Lower leg skin (tissue), 4 donors: ENCODE measurements around the gene ISM1. TPM values are rescaled to one million over a fixed set of nuclear protein-coding genes. Genes with fewer than 3 reads are reported as not detected.

ENCODE experiments used
- DNase-seq, 2 donors: peaks; one replicate each; pipeline ENCODE4 v3.0.0-alpha.2; 2019; ENCODE audit warnings: low spot score in 2 of 2
- H3K4me3 ChIP-seq: fragments of 200-600 bp; sonication (generic); 2 replicates; pipeline ENCODE4 v1.5.1; 2017; ENCODE audit warnings: mild to moderate bottlenecking, low read depth; ENCODE audit not compliant: poor library complexity, severe bottlenecking
- CTCF ChIP-seq, 3 donors: fragments of 450-650 bp; IDR thresholded peaks; one replicate each; pipeline ENCODE4 v1.5.1; 2016; ENCODE audit warnings: antibody characterized with exemption in 3 of 3, mild to moderate bottlenecking in 3 of 3, moderate library complexity in 2 of 3
- POLR2A ChIP-seq, 2 donors: fragments of 450-650 bp; IDR thresholded peaks; one replicate each; pipeline ENCODE4 v1.6.1; 2016 to 2017; ENCODE audit warnings: antibody characterized with exemption in 2 of 2, mild to moderate bottlenecking in 1 of 2, moderate library complexity in 1 of 2
- whole genome bisulfite sequencing, 2 donors: methylation state at CpG; one replicate each; pipeline ENCODE4 v1.1.5; 2018; 5-methylcytosine and 5-hydroxymethylcytosine counted together
- intact Hi-C: fragments of 100-400 bp; cut with DNase I; formaldehyde crosslinking; loops from one replicate; pipeline ENCODE4 v1.15.0; 2023; ENCODE audit warnings: low total_unique reads
- total RNA-seq, 4 donors: library from RNA; depleted of rRNA; stranded (reverse); fragments of >200 nt; gene quantifications; one replicate each; pipeline ENCODE4 v1.1.0, GENCODE V29; 2016

Gene ISM1
- total RNA-seq, 4 donors from 2014 or later: 12.4 to 27.6 (median 24.1) TPM

GRCh38 chr20:13286607-13287006 lies 65.5 kb downstream of the ISM1 start:
- WGBS, 2 donors: 43 to 45% methylated on average over 7 of the region's 7 CpGs
- intact Hi-C loops: no loop called here
- H3K4me3 ChIP-seq: no peak overlapping the region
- DNase-seq: peak; percentile 63 to 89
- no peak for TF ChIP-seq POLR2A (IDR thresholded peaks at IDR 0.05)
- TF ChIP-seq CTCF (IDR thresholded peaks at IDR 0.05): no peak

- no peak for DNase-seq
- 91 to 96% methylated on average over 12 of the region's 12 CpGs for WGBS, 2 donors
- no peak overlapping the region for H3K4me3 ChIP-seq
Measured at GRCh38 chr20:13288357-13288756, 67.3 kb downstream of the ISM1 start.

GRCh38 chr20:13289031-13289430 lies 68.0 kb downstream of the ISM1 start:
- TF ChIP-seq POLR2A (IDR thresholded peaks at IDR 0.05): no peak
- TF ChIP-seq CTCF (IDR thresholded peaks at IDR 0.05): no peak
- intact Hi-C loops: no loop called here
- WGBS, 2 donors: 87 to 88% methylated on average over 6 of the region's 6 CpGs
- no peak overlapping the region for H3K4me3 ChIP-seq
- no peak for DNase-seq

More at GRCh38 chr20:13288357-13288756, 67.3 kb downstream of the ISM1 start:
- TF ChIP-seq POLR2A (IDR thresholded peaks at IDR 0.05): no peak
- intact Hi-C loops: no loop called here

GRCh38 chr20:13290724-13291123 lies 69.7 kb downstream of the ISM1 start:
- intact Hi-C loops: no loop called here
- no peak overlapping the region for H3K4me3 ChIP-seq
- 96 to 99% methylated on average over 2 of the region's 2 CpGs for WGBS, 2 donors
- TF ChIP-seq POLR2A (IDR thresholded peaks at IDR 0.05) (no peak), CTCF (IDR thresholded peaks at IDR 0.05) (no peak)
- no peak for DNase-seq

GRCh38 chr20:13291157-13291556 lies 70.1 kb downstream of the ISM1 start:
- no peak overlapping the region for H3K4me3 ChIP-seq
- DNase-seq: no peak
- 86 to 91% methylated on average over 5 of the region's 5 CpGs for WGBS, 2 donors
- TF ChIP-seq POLR2A (IDR thresholded peaks at IDR 0.05) (no peak), CTCF (IDR thresholded peaks at IDR 0.05) (no peak)
- intact Hi-C loops: no loop called here

GRCh38 chr20:13292201-13292885 lies 71.3 kb downstream of the ISM1 start:
- TF ChIP-seq POLR2A (IDR thresholded peaks at IDR 0.05) (no peak), CTCF (IDR thresholded peaks at IDR 0.05) (no peak)
- WGBS, 2 donors: 76 to 82% methylated on average over 11 of the region's 11 CpGs
- DNase-seq: no peak
- intact Hi-C loops: no loop called here
- no peak overlapping the region for H3K4me3 ChIP-seq
